K562 (cell line): ENCODE results near the gene CD244. TPM values are rescaled to one million over a fixed set of nuclear protein-coding genes. Genes with fewer than 3 reads are reported as not detected.

Source experiments
- ATAC-seq: fragments of 200-7000 bp; cut with Tn5 transposase; 3 replicates; pipeline ENCODE4 v1.9.1; 2020; ENCODE audit warnings: moderate library complexity
- BruUV-seq: library from RNA; stranded (reverse); fragments of 400-500 nt; replicated peaks from 2 replicates; lab custom pipeline; 2021; lab: Mats Ljungman, UMichigan
- CTCF ChIA-PET: fragments of 300-600 bp; formaldehyde crosslinking; extraction: SDS; loops from one replicate; lab custom pipeline; 2021; ENCODE audit warnings: low intra/inter-chr PET ratio; lab: Yijun Ruan, JAX
- POLR2A ChIA-PET: fragments of 300-600, 350-650 bp; sonication (Branson Sonifier 250); formaldehyde crosslinking; extraction: SDS; loops from one replicate; lab custom pipeline; 2021; ENCODE audit warnings: antibody characterized with exemption, inconsistent platforms; lab: Yijun Ruan, JAX
- DNase-seq, 4 experiments: peaks; one replicate each; pipeline versions ENCODE4 v3.0.0 to v3.0.0-alpha.2; 2011 to 2018; ENCODE audit warnings: low spot score in 3 of 4, mixed read lengths in 3 of 4; ENCODE audit errors: extremely low read depth in 1 of 4
- FAIRE-seq: peaks from 2 replicates; lab custom pipeline; 2011; peaks lifted over from hg19 to GRCh38; lab: Jason Lieb, UNC
- H2AFZ ChIP-seq: 2 replicates; pipeline ENCODE4 v1.6.0; 2011; ENCODE audit warnings: low read depth, low read length, control low read depth, inconsistent platforms
- H3K27ac ChIP-seq: fragments of 200-600 bp; 3 replicates; pipeline ENCODE4 v1.8.0; 2011; ENCODE audit warnings: low read depth, mild to moderate bottlenecking, control low read depth, inconsistent platforms, low read length, moderate library complexity, mixed read lengths; ENCODE audit errors: extremely low read depth
- H3K27me3 ChIP-seq, 2 experiments: fragments of 300-600 bp in 1 of 2; 2 replicates in 1 of 2; 3 replicates in 1 of 2; pipeline versions ENCODE4 v1.6.0 to v1.8.0; 2011; ENCODE audit warnings: inconsistent platforms in 2 of 2, low read length in 2 of 2, mild to moderate bottlenecking in 1 of 2, mixed read lengths in 1 of 2, moderate library complexity in 1 of 2; ENCODE audit not compliant: control insufficient read depth in 2 of 2, insufficient read depth in 2 of 2
- H3K36me3 ChIP-seq: fragments of 300-600 bp; 3 replicates; pipeline ENCODE4 v1.8.0; 2011; ENCODE audit warnings: mild to moderate bottlenecking, low read length, inconsistent platforms; ENCODE audit not compliant: control insufficient read depth, insufficient read depth
- H3K4me1 ChIP-seq, 2 experiments: fragments of 200-600 bp in 1 of 2; replicated peaks in 1 of 2; 2 replicates in 1 of 2; 3 replicates in 1 of 2; pipeline versions ENCODE4 v1.5.1 to v1.8.0; 2011; ENCODE audit warnings: inconsistent platforms in 2 of 2, low read length in 2 of 2, mild to moderate bottlenecking in 1 of 2, mixed read lengths in 1 of 2, moderate library complexity in 1 of 2; ENCODE audit not compliant: control insufficient read depth in 2 of 2, insufficient read depth in 2 of 2
- H3K4me2 ChIP-seq: 2 replicates; pipeline ENCODE4 v1.6.1; 2011; ENCODE audit warnings: low read length, control low read depth, inconsistent platforms, mixed read lengths; ENCODE audit not compliant: insufficient read depth
- H3K4me3 ChIP-seq: fragments of 200-600 bp; sonication (generic), shearing (Covaris generic); 2 replicates; pipeline ENCODE4 v1.5.1; 2016; ENCODE audit warnings: control low read depth, inconsistent platforms
- H3K79me2 ChIP-seq: fragments of 200-600 bp; 3 replicates; pipeline ENCODE4 v1.8.0; 2011; ENCODE audit warnings: low read length, inconsistent platforms; ENCODE audit not compliant: control insufficient read depth, insufficient read depth
- H3K9ac ChIP-seq, 2 experiments: 2 replicates each; pipeline versions ENCODE4 v1.6.0 to v1.6.1; 2011; ENCODE audit warnings: low read depth in 2 of 2, low read length in 2 of 2, control low read depth in 1 of 2, inconsistent platforms in 1 of 2, mild to moderate bottlenecking in 1 of 2, mixed read lengths in 1 of 2; ENCODE audit not compliant: insufficient read depth in 1 of 2
- H3K9me1 ChIP-seq: one replicate; pipeline ENCODE4 v1.6.0; 2011; ENCODE audit warnings: inconsistent platforms, mild to moderate bottlenecking, low read length, moderate library complexity; ENCODE audit not compliant: control insufficient read depth, insufficient read depth
- H3K9me3 ChIP-seq: replicated peaks from 2 replicates; pipeline ENCODE4 v1.5.1; 2011; ENCODE audit warnings: low read depth, low read length, inconsistent platforms; ENCODE audit not compliant: control insufficient read depth, insufficient read depth
- H4K20me1 ChIP-seq: replicated peaks from 2 replicates; pipeline ENCODE4 v1.6.1; 2011; ENCODE audit warnings: low read length, inconsistent platforms, mixed read lengths; ENCODE audit not compliant: control insufficient read depth, insufficient read depth
- BCOR ChIP-seq: fragments of 450-650 bp; IDR thresholded peaks from 2 replicates; pipeline ENCODE4 v1.6.1; 2016
- CHD2 ChIP-seq: IDR thresholded peaks from 2 replicates; pipeline ENCODE4 v1.6.1; 2011; ENCODE audit warnings: low read depth, low read length
- HMG20A ChIP-seq: fragments of 450-650 bp; formaldehyde crosslinking; conservative IDR thresholded peaks from 2 replicates; pipeline ENCODE4 v1.4.0; 2020; ENCODE audit warnings: mild to moderate bottlenecking, mixed read lengths
- NR0B1 ChIP-seq: fragments of 450-650 bp; IDR thresholded peaks from one replicate; pipeline ENCODE4 v1.6.1; 2018; ENCODE audit warnings: mild to moderate bottlenecking, moderate library complexity; ENCODE audit not compliant: partially characterized antibody
- YBX1 ChIP-seq: fragments of 450-650 bp; IDR thresholded peaks from 2 replicates; pipeline ENCODE4 v1.7.1; 2016; ENCODE audit warnings: mild to moderate bottlenecking
- WGBS: fragments of 100-300 bp; shearing (Covaris generic); methylation state at CpG from one replicate; pipeline ENCODE4 v1.1.6; 2016; ENCODE audit warnings: low coverage, mixed read lengths; ENCODE audit not compliant: insufficient coverage; ENCODE audit errors: missing lambda C conversion rate; 5-methylcytosine and 5-hydroxymethylcytosine counted together
- in situ Hi-C: fragments of 300-500 bp; cut with MboI; formaldehyde crosslinking; loops from 4 replicates; pipeline ENCODE4 v1.15.0; 2018; ENCODE audit warnings: inconsistent platforms, mixed read lengths
- intact Hi-C: fragments of 100-400 bp; cut with micrococcal nuclease; formaldehyde crosslinking; loops from 2 replicates; pipeline ENCODE4 v1.14.2; 2022
- polyA plus RNA-seq, 8 experiments: library from polyadenylated mRNA; depleted of rRNA in 4 of 8; stranded (reverse) in 5 of 8; unstranded in 3 of 8; fragments of >200 nt; fragmentation: Nextera tagmentation in 2 of 8; fragmentation: Illumina TruSeq in 1 of 8; extraction: Ambion mirVana in 2 of 8; extraction: Trizol in 1 of 8; gene quantifications; 2 replicates each; pipeline versions ENCODE4 v1.2.1 to v1.2.3, GENCODE V29; 2011 to 2014; ENCODE audit warnings: inconsistent platforms in 1 of 8, missing spikeins in 1 of 8
- total RNA-seq, 7 experiments: library from RNA; depleted of rRNA in 6 of 7; stranded (reverse); fragments of >200 nt in 6 of 7; fragmentation: Illumina TruSeq in 2 of 7; extraction: Trizol in 2 of 7; gene quantifications; 2 replicates each; pipeline versions ENCODE4 v1.2.1 to v1.2.3, GENCODE V29; 2011 to 2021; ENCODE audit warnings: low replicate concordance in 1 of 7

CD244 gene
- total and polyA plus RNA-seq, 9 of the 15 experiments (the other 6 are each of a cell fraction or from before 2014, with no cell fraction given): not detected

GRCh38 chr1:160781914-160782689 lies 80.6 kb downstream of the CD244 start:
- TF ChIP-seq NR0B1 (no peak), HMG20A (CRISPR knock-in tag) (no peak), BCOR (no peak), YBX1 (no peak), CHD2 (no peak)
- Histone ChIP-seq H3K4me1 (no peaks in the 10 kb centered on the region), H2AFZ (no peak overlapping the region), H4K20me1 (0 out of 2 replicates have a peak, but pooled peaks cover 2% of the 10 kb centered on the region), H3K9me1 (no peaks in the 10 kb centered on the region), H3K9me3 (no peaks in the 10 kb centered on the region), H3K4me3 (no peak overlapping the region), H3K36me3 (no peaks in the 10 kb centered on the region), H3K4me2 (no peak overlapping the region), H3K79me2 (no peaks in the 10 kb centered on the region), H3K27ac (no peak overlapping the region), H3K9ac (no peak overlapping the region), H3K27me3 (peaks cover 0 to 17% of the 10 kb centered on the region in 2 experiments; a peak in 1 of 5 replicates)
- 4% methylated on average over 9 of the region's 9 CpGs for WGBS
- ChIA-PET POLR2A (interaction anchor here (1.0 to 1.4 kb wide), 4 partner anchors 12 to 172 kb away, joined by 3 to 5 read pairs (median 4); no protein-coding TSS in a partner anchor), CTCF (interaction anchor here (1.0 kb wide), 1 partner anchor 101 kb away, joined by 3 read pairs; no protein-coding TSS in a partner anchor)
- FAIRE-seq (no peak), ATAC-seq (no peak), DNase-seq (no peak)
- intact Hi-C loops: no loop called here
- no TSS peak for BruUV-seq
- in situ Hi-C loops: no loop called here
